HG03135 (cell line): ENCODE results near the gene BCDIN3D.

Experiments used
- ATAC-seq: cut with Tn5 transposase; IDR thresholded peaks from one replicate; pipeline ENCODE4 v1.9.1; 2021; ENCODE audit warnings: mild to moderate bottlenecking, moderate library complexity; ENCODE audit not compliant: unreplicated experiment

Gene BCDIN3D

DNA sequence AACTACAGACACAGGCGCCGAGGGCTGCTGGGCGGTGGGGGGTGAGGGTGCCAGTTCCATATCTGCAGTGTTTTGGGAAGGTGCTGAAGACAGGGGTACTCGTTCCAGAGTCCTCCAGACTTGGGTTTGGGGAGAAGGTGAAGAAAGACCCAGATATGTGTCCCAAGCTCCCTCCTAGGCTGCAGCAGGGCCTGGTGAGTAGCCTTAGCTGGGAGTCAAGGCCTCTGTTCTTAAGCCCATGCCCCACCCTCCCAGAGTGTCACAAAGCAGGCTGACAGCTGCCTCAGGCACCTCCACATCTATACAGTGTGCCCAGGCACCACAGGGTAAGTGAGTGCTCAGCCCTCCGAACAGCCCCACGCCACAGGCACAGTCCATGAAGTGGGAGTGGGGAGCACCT lies 19.0 kb downstream of the BCDIN3D start:
- ATAC-seq = no peak

- ATAC-seq = no peak
These were observed 19.6 kb downstream of the BCDIN3D start for GRCh38 chr12:49823350-49823749.

DNA sequence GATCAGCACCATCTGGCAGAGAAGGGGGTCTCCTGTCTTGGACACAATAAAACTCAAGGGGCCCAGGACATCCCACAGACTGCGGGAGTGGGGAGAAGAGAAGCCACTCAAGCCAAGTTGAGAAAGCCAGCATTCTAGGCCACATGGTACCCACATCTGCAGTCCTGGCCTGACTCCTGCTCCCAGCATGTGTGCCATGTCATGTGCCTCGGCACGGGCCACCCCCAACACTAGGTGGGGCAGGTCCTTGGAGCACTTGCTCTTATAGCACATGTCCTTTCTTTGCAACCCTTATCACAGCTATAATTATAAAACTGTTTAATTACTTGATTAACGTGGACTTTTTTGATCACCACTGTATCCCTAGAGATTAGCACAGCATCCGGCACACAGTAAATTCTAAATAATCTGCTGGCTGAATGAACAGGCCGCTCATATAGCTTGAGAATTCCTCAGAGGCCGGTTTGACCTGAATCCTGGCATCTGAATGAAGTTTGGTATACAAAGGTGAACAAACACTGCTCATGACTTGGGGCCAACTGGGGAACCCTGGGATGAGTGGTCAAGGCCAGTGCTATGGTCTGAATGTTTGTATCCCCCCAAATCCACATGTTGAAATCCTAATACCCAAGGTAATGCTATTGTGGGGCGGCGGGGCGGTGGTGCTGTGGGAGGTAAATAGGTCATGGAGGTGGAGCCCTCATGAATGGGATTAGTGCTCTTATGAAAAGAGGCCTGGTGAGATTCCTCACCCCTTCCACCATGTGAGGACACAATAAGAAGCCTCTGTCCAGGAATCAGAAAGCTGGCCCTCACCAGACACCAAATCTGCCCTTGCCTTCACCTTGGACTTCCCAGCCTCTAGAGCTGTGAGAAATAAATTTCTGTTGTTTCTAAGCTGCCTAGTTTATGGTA lies 21.3 kb downstream of the BCDIN3D start:
- no peak for ATAC-seq

DNA sequence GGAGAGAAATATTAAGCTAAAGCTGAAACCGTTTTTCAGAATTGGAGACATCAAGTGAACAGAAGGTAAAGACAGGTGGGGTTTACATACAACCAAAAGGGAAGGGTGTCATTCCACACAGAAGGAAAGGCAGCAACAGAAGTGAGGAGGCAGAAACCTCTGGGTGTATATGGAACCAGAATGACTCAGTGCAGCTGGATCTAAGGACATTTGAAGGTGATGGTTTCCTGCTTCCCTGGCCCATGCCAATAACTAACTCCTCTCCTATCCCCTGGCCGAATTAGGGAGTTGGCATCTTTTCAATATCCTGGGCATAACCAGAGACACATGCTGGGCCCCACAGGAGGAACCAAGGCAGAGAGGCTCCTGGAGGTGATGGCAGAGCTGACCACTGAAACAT lies 23.1 kb downstream of the BCDIN3D start:
- no peak for ATAC-seq

DNA sequence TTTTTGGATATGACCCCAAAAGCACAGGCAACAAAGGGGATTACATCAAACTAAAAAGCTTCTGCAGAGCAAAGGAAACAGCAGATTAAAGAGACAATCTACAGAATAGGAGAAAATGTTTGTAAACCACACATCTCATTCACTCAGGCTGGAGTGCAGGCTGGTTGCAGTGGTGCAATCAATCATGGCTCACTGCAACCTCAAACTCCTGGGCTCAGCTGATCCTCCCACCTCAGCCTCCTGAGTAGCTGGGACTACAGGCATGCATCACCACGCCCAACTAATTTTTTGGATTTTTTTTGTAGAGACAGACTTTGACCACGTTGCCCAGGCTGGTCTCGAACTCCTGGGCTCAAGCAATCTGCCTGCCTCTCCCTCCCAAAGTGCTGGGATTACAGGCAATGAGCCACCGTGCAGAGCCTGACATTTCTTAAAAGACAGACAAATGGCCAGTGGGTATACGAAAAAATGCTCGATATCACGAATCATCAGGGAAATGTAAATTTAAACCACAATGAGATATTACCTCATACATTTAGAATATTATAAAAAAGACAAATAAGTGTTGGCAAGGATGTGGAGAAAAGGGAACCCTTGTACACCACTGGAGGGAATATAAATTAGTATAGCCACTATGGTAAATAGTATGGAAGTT lies 24.5 kb downstream of the BCDIN3D start:
- ATAC-seq = no peak

GRCh38 chr12:49813131-49813530 lies 29.8 kb downstream of the BCDIN3D start:
- no peak for ATAC-seq

- ATAC-seq = no peak
These were observed 30.9 kb downstream of the BCDIN3D start for GRCh38 chr12:49811961-49812401.

DNA sequence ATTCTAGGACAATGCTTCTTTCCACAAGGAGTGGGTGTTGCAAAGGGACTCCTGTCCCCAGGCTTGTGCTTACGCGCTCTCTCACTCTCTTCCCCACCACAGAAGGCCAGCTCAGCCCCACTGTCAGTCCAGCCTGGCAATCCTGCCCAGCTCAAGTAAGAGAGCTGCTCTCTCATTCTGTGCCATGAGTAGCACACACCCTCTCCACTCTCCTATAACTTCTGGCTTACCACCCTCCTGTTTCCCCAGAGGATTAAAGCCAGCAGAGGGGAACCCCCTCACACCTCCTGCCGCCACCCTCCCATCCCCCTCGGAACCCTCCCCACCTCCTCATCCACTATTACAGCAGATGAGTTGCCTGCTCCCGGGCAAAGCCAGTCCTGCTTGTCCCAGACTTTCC lies 31.8 kb downstream of the BCDIN3D start:
- ATAC-seq = no peak

- ATAC-seq = no peak
These were observed 33.0 kb downstream of the BCDIN3D start for GRCh38 chr12:49809906-49810389.

DNA sequence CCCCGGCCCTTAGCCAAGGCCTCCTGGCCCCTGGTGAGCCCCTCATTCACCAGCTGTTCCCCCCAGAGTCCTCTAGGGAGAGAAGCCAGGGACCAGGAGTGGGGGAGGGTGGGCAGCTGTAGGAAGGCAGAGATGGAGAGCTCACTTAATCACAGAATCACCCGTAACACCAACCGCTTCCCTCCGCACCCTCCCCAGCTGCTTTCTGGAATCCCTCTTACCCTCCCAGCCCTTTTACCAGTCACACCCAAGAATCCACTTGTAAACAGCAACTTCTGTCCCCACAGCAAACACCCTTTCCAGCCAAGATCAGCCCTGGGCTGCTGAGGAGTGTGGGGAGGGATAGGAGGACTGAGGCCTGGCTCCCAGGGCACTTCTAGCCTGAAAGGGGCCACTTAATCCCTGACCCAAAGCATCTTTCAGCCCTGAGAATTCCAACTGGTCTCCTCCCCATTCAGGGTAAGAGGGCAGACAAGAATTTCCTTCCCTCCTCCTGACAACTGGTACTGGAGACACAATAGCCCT lies 33.5 kb downstream of the BCDIN3D start:
- ATAC-seq = no peak

DNA sequence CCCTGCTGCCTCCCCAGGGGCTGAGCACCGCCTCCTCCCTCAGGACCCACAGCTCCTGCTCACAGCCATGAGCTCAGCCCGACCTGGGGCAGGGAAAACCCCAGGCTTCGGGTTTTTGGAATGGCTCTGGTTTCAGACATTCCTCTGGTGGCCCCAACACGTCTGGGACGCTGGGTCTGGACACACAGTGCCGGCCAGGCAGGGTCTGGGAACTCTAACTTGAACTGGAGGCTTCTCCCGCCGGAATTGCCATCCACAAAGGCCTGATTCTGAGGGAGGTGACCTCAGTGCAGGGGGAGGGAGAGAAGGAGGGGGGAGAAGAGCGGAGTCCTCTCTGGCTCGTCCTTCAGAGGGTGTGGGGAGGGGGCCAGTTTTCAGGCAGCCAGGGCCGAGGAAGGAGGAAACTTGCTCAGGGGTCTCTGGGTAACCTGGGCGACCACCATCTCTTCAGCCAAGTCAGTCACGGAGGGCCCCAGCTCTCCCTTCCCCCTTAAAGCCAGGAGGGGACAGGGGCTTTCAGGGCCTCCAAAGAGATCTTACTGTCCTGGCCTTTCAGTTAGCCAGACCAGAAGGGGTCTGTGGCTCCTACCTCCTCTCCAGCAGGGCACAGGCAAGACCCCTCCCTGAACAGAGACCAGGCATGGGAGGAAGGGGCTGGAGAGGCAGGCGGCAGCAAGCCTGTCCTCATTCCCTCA lies 34.1 kb downstream of the BCDIN3D start:
- ATAC-seq = no peak

DNA sequence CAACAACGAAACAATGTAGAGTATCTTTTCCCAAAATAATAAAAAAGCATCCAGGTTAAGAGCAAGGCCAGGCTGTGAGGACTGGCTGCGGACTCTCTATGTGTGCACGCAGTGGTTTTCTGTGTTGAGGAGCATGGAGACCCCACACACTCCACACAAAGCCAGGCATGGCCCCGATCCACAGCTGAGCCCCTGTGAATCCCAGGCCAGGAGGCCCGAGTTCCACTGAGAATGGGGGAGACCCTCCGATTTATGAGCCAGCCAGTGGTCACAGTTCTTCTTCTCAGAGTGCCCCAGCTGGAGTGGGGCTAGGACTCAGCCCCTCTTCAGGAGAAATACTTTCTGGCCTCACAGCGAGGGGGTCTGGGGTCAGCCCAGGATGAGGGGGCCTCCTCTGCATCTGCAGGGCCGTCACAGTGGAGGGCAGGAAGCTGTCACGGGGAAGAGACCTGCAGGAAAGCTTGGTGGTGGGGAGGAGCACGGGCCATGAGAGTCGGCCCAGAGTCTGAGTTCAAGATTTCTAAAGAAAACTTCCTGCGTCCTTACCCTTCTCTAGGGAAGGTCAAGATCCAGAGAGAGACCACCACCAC lies 34.8 kb downstream of the BCDIN3D start:
- no peak for ATAC-seq

GRCh38 chr12:49806877-49807276 lies 36.0 kb downstream of the BCDIN3D start:
- no peak for ATAC-seq

DNA sequence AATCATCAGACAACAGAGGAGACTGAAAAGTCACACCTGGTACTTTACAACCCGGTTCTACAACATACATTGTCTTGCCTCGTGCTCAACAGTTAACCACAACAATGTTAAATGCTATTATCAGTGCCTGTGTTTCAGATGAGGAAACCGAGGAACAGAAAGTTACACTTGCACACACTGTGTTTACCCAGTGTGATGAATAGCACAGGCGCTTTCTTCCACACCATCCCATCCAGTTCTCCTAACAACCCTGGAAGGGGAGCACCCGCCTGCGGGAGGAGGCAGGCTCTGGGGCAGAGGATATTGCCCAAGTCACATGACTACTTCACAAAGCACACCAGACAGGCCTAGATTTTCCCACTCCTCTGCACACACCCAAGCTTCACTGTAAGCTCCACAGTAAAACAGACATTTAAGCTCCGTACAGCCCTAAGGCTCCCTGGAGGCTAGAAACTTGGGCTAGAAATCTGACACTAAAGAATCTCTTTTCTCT lies 36.5 kb downstream of the BCDIN3D start:
- no peak for ATAC-seq

- no peak for ATAC-seq
These were observed 37.5 kb downstream of the BCDIN3D start for GRCh38 chr12:49805409-49805808.

GRCh38 chr12:49804821-49805220 lies 38.1 kb downstream of the BCDIN3D start:
- no peak for ATAC-seq

DNA sequence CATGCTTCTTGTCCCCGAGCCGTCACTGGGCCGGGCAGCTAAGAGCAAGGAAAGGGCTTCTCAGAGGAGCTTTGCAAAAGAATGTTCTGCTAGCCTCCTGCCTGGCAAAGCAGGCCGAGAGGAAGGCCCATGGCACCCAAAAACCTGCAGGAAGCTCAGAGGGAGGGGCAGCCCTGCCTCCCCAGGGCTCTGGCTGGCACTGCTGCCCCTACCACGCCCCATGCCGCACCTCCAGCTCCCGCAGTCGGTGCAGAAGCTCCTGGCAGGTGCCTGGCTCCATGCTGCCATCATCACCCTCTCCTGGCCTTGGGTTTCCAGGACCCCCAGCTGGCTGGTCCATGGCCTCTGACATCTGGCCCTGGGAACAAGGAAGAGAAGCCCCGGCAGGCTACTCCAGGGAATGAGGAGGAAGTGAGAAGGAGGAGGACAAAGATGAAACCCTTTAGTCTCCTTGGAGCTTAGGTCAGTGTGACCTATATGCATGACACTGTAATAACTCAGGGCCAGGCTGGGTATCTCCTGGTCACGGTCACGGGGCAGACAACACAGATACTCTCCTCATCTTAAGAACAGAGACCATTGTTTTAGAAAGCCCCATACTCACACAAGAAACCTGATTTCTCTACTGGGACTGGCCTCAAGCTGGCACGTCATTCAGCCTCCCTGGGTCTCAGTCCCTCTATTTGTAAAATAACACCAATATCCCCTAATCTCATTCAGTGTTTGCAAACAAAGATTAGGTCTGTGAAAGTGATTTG lies 39.0 kb downstream of the BCDIN3D start:
- ATAC-seq = no peak

- no peak for ATAC-seq
These were observed 41.5 kb downstream of the BCDIN3D start for GRCh38 chr12:49801141-49802063.
